HEK293T (cell line): ENCODE data around the gene PYGM.

ENCODE experiments used
- ELF4 ChIP-seq: fragments of 450-650 bp; IDR thresholded peaks from 2 replicates; pipeline ENCODE4 v1.6.1; 2017; ENCODE audit warnings: antibody characterized with exemption
- FOXM1 ChIP-seq: fragments of 450-650 bp; IDR thresholded peaks from 2 replicates; pipeline ENCODE4 v1.6.1; 2017; ENCODE audit warnings: mild to moderate bottlenecking, borderline replicate concordance
- PKNOX1 ChIP-seq: fragments of 450-650 bp; IDR thresholded peaks from 2 replicates; pipeline ENCODE4 v1.6.1; 2016
- SP1 ChIP-seq: fragments of 450-650 bp; IDR thresholded peaks from 2 replicates; pipeline ENCODE4 v1.6.1; 2017

- TF ChIP-seq SP1 (no peak), PKNOX1 (no peak), FOXM1 (no peak), ELF4 (no peak)
These were observed 40.0 kb upstream of the PYGM start for GRCh38 chr11:64799623-64800302.
